OCI-LY3 (cell line): Measurements from ENCODE around the gene ELFN1.

Source experiments
- CTCF ChIP-seq: fragments of 200-600, 300-600 bp; sonication (generic); IDR thresholded peaks from 2 replicates; pipeline ENCODE4 v1.5.1; 2014; ENCODE audit warnings: antibody characterized with exemption, low read length, low read depth
- EZH2phosphoT487 ChIP-seq: fragments of 200-600 bp; shearing (Covaris generic); IDR thresholded peaks from 2 replicates; pipeline ENCODE4 v1.6.1; 2018; ENCODE audit warnings: antibody characterized with exemption, mixed run types, low read depth

DNA sequence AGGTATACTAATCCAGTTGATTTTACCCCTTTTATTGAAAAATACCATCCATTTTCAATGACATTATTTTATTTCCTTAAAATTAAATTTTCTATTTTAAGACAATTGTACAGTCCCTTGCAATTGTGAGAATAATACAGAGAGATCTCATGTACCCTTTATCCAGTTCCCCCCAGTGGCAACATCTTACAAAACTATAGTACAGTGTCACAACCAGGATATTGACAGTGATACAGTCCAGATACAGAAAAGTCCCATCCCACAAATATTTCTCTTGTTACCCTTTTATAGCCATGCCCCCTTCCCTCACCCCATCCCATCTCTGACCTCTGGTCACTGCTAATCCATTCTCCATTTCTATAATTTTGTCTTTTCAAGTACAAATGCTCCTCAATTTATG, 18.5 kb downstream of the ELFN1 start:
- TF ChIP-seq CTCF: no peak
- TF ChIP-seq EZH2phosphoT487: no peak
